Caco-2 (cell line): Measurements from ENCODE around the gene ZNF296. TPM values are rescaled to one million over a fixed set of nuclear protein-coding genes. Genes with fewer than 3 reads are reported as not detected.
A peak's percentile ranks its signal among the peaks of the same experiment; 100 is the strongest.

Experiments used
- Bru-seq: library from RNA; stranded (reverse); fragments of 400-500 nt; gene quantifications from one replicate; lab custom pipeline; 2021; lab: Mats Ljungman, UMichigan
- BruChase-seq, 2 experiments: library from RNA; stranded (reverse); fragments of 400-500 nt; gene quantifications; one replicate each; lab custom pipeline; 2021; lab: Mats Ljungman, UMichigan
- BruUV-seq: library from RNA; stranded (reverse); fragments of 400-500 nt; replicated peaks from 2 replicates; lab custom pipeline; 2021; lab: Mats Ljungman, UMichigan
- CTCF ChIA-PET: fragments of 300-600 bp; sonication (Branson Sonifier 250); formaldehyde crosslinking; loops from one replicate; lab custom pipeline; 2022; ENCODE audit warnings: antibody characterized with exemption; lab: Charles Lee
- POLR2A ChIA-PET: fragments of 300-600 bp; sonication (Branson Sonifier 250); formaldehyde crosslinking; loops from one replicate; lab custom pipeline; 2022; ENCODE audit warnings: antibody characterized with exemption; lab: Charles Lee
- DNase-seq, 2 experiments: peaks; one replicate each; pipeline versions ENCODE4 v3.0.0 to v3.0.0-alpha.2; 2020 to 2022
- H3K27me3 ChIP-seq: replicated peaks from 2 replicates; pipeline ENCODE4 v1.6.0; 2011; ENCODE audit warnings: low read length; ENCODE audit not compliant: control insufficient read depth, insufficient read depth
- H3K36me3 ChIP-seq: 2 replicates; pipeline ENCODE4 v1.5.1; 2011; ENCODE audit warnings: low read length; ENCODE audit not compliant: control insufficient read depth, insufficient read depth
- H3K4me1 ChIP-seq: fragments of 250-450 bp; sonication (Bioruptor Pico); 2 replicates; pipeline ENCODE4 v1.5.1; 2020; ENCODE audit warnings: mild to moderate bottlenecking
- H3K4me3 ChIP-seq: 2 replicates; pipeline ENCODE4 v1.5.1; 2011; ENCODE audit warnings: low read depth, mild to moderate bottlenecking, control low read depth, low read length
- H3K9me3 ChIP-seq: fragments of 250-450 bp; sonication (Bioruptor Pico); 2 replicates; pipeline ENCODE4 v1.5.1; 2020; ENCODE audit warnings: mild to moderate bottlenecking, moderate library complexity
- H3K27ac Mint-ChIP-seq: one replicate; pipeline ENCODE4 v1.8.0; 2022; ENCODE audit warnings: mixed read lengths; ENCODE audit not compliant: unreplicated experiment
- H3K27me3 Mint-ChIP-seq: one replicate; pipeline ENCODE4 v1.8.0; 2022; ENCODE audit warnings: mixed read lengths; ENCODE audit not compliant: insufficient read depth, unreplicated experiment
- H3K36me3 Mint-ChIP-seq: one replicate; pipeline ENCODE4 v1.8.0; 2022; ENCODE audit warnings: mild to moderate bottlenecking, mixed read lengths; ENCODE audit not compliant: insufficient read depth, unreplicated experiment
- H3K4me1 Mint-ChIP-seq: one replicate; pipeline ENCODE4 v1.8.0; 2022; ENCODE audit warnings: low read depth, mixed read lengths; ENCODE audit not compliant: unreplicated experiment
- H3K4me3 Mint-ChIP-seq: one replicate; pipeline ENCODE4 v1.8.0; 2022; ENCODE audit warnings: mild to moderate bottlenecking, moderate library complexity, mixed read lengths; ENCODE audit not compliant: unreplicated experiment
- H3K9me3 Mint-ChIP-seq: one replicate; pipeline ENCODE4 v1.8.0; 2022; ENCODE audit warnings: mixed read lengths; ENCODE audit not compliant: unreplicated experiment
- intact Hi-C: fragments of 100-400 bp; cut with micrococcal nuclease; formaldehyde crosslinking; loops from one replicate; pipeline ENCODE4 v1.10.0; 2022; ENCODE audit not compliant: unreplicated experiment
- long read RNA-seq: library from polyadenylated mRNA; stranded (forward); transcript quantifications from one replicate; pipeline ENCODE4 v2.0.0, GENCODE V29; 2022
- total RNA-seq: library from RNA; stranded (reverse); gene quantifications from 2 replicates; pipeline ENCODE4 v1.2.3, GENCODE V29; 2022
- TF ChIP-seq, protein P1 (sequence below), 2 experiments: fragments of 200-600 bp in 1 of 2; IDR thresholded peaks; 1 replicate in 1 of 2; 2 replicates in 1 of 2; pipeline versions ENCODE4 v1.5.1 to v1.8.0; 2011 to 2022; ENCODE audit warnings: antibody characterized with exemption in 1 of 2, control low read depth in 1 of 2, inconsistent platforms in 1 of 2, low read depth in 1 of 2, low read length in 1 of 2, mild to moderate bottlenecking in 1 of 2, moderate library complexity in 1 of 2; ENCODE audit not compliant: insufficient read depth in 1 of 2, severe bottlenecking in 1 of 2, unreplicated experiment in 1 of 2

The ZNF296 gene
- total RNA-seq (8.4 and 9.4 TPM in 2 replicates), Bru-seq, nascent RNA (percentile 52 among the genes with signal in this experiment), BruChase-seq, experiment 1, labeled RNA remaining after a 2-hour chase (percentile 47 among the genes with signal in this experiment), BruChase-seq, experiment 2, labeled RNA remaining after a 6-hour chase (percentile 56 among the genes with signal in this experiment)
- long read RNA-seq, transcript ZNF296-201 (3 exons, 1,744 nt), result major isoform, 14 of 16 reads
- long read RNA-seq, partial matches to known transcripts, result 0 of 16 reads
- long read RNA-seq, other reads (novel, unspliced or antisense), result 2 of 16 reads

DNA sequence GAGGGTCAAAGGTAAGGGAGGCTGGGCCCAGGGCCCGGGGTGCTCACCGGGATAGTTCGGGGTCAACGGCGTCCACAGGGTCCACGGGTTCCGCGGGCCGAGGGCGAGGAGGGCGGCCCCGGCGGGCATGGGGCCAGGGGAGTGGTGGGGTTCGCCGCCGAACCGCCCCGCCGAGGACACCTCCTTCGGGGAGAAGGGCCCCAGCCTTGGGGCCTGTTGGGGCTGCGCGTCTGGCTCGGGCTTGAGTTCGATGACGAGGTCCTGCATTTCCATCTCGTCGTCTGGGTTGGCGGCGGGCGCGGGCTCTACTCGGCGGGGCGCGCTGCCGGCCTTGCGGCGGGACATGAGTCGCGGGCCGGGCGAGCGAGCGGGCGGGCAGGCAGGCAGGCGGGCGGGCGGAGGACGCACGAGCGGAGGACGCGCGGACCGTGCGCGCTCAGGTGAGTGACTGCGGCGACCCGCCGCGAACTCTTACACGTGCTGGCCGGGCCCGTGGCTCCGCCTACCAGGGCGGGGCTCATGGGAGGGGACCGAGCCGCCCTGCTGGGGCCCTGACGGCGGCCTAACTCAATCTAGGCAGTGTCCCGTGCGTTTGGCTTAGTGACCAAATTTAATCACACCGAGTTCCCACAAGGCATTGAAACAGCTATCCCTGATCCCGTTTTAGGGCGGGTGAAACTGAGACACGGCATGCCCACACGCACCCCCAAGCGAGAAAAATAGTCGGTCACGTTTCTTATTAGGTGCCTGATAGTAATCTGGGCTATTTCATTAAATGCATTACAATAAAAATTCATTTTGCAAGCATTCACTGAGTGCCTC, at the start of gene ZNF296:
Gene ZNF296, minus strand, starts transcription at position 450 of the 822 bp plus-strand sequence. Its CDS starts 105 bp downstream, at position 345.
- ChIA-PET POLR2A (interaction anchor here (0.6 to 2.9 kb wide), 2 partner anchors 16 to 380 kb away, joined by 3 to 14 read pairs; no protein-coding TSS in a partner anchor), CTCF (interaction anchor here (0.6 to 2.0 kb wide), 3 partner anchors 16 to 275 kb away, joined by 3 to 6 read pairs (median 4); partner anchors contain the start of gene CLASRP)
- H3K9me3 ChIP-seq, result no peaks in the 10 kb centered on the region
- H3K4me1 Mint-ChIP-seq, result peaks cover 16% of the 10 kb centered on the region
- peaks cover 1% of the 10 kb centered on the region; the same call in 1 of the 2 replicates for H3K36me3 ChIP-seq
- BruUV-seq, result no TSS peak
- peak within 1 kb of the TSS; percentile 82 for H3K4me3 Mint-ChIP-seq
- intact Hi-C loops, result loop anchor here (1.0 to 10.0 kb wide), 3 partner anchors 15 to 171 kb away; partner anchors contain the start of genes APOE and RELB
- H3K4me3 ChIP-seq, result peak within 1 kb of the TSS; percentile 89
- peaks cover 24% of the 10 kb centered on the region for H3K4me1 ChIP-seq
- no peaks in the 10 kb centered on the region for H3K27me3 ChIP-seq
- peak within 1 kb of the TSS; percentile 25 for H3K27ac Mint-ChIP-seq
- TF ChIP-seq, protein P1, sequence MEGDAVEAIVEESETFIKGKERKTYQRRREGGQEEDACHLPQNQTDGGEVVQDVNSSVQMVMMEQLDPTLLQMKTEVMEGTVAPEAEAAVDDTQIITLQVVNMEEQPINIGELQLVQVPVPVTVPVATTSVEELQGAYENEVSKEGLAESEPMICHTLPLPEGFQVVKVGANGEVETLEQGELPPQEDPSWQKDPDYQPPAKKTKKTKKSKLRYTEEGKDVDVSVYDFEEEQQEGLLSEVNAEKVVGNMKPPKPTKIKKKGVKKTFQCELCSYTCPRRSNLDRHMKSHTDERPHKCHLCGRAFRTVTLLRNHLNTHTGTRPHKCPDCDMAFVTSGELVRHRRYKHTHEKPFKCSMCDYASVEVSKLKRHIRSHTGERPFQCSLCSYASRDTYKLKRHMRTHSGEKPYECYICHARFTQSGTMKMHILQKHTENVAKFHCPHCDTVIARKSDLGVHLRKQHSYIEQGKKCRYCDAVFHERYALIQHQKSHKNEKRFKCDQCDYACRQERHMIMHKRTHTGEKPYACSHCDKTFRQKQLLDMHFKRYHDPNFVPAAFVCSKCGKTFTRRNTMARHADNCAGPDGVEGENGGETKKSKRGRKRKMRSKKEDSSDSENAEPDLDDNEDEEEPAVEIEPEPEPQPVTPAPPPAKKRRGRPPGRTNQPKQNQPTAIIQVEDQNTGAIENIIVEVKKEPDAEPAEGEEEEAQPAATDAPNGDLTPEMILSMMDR (IDR thresholded peaks at IDR 0.05; ENCODE audit: insufficient read depth in 1 of 2, low read depth in 1 of 2, low read length in 1 of 2, severe bottlenecking in 1 of 2, unreplicated experiment in 1 of 2), result no peak
- no peaks in the 10 kb centered on the region for H3K27me3 Mint-ChIP-seq
- no peaks in the 10 kb centered on the region for H3K9me3 Mint-ChIP-seq
- H3K36me3 Mint-ChIP-seq, result peaks cover 46% of the 10 kb centered on the region
- peak; percentile 90 to 94 for DNase-seq

DNA sequence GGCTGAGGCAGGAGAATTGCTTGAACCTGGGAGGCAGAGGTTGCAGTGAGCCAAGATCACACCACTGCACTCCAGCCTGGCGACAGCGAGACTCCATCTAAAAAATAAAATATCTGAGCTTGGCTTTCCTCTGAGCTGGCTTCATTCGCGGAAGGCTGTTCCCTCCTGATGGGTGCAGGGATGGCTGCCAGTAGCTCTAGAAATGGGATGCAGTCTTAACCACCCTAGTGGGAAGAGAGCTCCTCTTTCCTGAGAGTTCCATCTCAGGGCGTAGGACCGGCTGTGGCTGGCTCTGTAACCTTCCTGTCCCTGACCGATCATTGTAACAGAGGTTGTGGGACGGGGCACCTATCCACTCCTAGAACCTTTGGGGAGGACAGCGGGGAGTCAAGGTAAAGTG, 49.1 kb upstream of the ZNF296 start:
- H3K4me3 ChIP-seq, result no peak overlapping the region
- no peak overlapping the region for H3K4me3 Mint-ChIP-seq
- peaks cover 34% of the 10 kb centered on the region for H3K4me1 Mint-ChIP-seq
- TF ChIP-seq, protein P1 (IDR thresholded peaks at IDR 0.05; ENCODE audit: insufficient read depth in 1 of 2, low read depth in 1 of 2, low read length in 1 of 2, severe bottlenecking in 1 of 2, unreplicated experiment in 1 of 2), result no peak
- peak overlapping the region; percentile 17 for H3K27ac Mint-ChIP-seq
- peaks cover 26% of the 10 kb centered on the region for H3K36me3 Mint-ChIP-seq
- H3K9me3 ChIP-seq, result no peaks in the 10 kb centered on the region
- intact Hi-C loops, result loop anchor here (2.0 to 5.0 kb wide), 2 partner anchors 15 to 33 kb away; partner anchors contain the start of gene PPP1R37
- no peaks in the 10 kb centered on the region for H3K27me3 ChIP-seq
- no TSS peak for BruUV-seq
- no peaks in the 10 kb centered on the region for H3K9me3 Mint-ChIP-seq
- peaks cover 12% of the 10 kb centered on the region for H3K4me1 ChIP-seq
- ChIA-PET POLR2A (no interaction called here), CTCF (interaction anchor here (0.6 to 1.0 kb wide), 2 partner anchors 29 to 94 kb away, joined by 3 to 4 read pairs; no protein-coding TSS in a partner anchor)
- H3K36me3 ChIP-seq, result no peaks in the 10 kb centered on the region
- no peak for DNase-seq
- H3K27me3 Mint-ChIP-seq, result no peaks in the 10 kb centered on the region

DNA sequence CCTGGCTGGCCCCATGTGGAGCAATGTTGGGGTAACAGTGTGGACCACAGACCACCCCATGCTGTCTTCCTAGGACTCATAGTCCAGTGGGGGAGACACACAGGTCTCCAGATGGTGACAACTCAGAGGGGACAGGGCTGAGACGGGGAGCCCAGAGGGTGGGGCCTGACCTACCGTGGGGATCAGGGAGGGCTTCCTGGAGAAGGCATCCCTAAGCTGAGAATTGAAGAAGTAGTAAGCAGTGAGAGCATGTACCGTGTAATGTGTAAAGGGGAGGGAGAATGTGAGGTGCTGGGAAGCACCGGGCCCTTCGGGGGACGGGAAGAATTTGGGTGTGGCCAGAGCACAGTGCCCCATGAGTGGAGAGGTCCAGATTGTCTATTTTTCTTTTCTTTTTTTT, 47.7 kb upstream of the ZNF296 start:
- peaks cover 26% of the 10 kb centered on the region for H3K36me3 Mint-ChIP-seq
- ChIA-PET CTCF (no interaction called here), POLR2A (no interaction called here)
- no peak overlapping the region for H3K4me3 Mint-ChIP-seq
- Histone ChIP-seq H3K36me3 (no peaks in the 10 kb centered on the region), H3K4me3 (no peak overlapping the region), H3K27me3 (no peaks in the 10 kb centered on the region), H3K9me3 (no peaks in the 10 kb centered on the region), H3K4me1 (peaks cover 12% of the 10 kb centered on the region)
- H3K27me3 Mint-ChIP-seq, result no peaks in the 10 kb centered on the region
- no peak for DNase-seq
- peak overlapping the region; percentile 23 for H3K27ac Mint-ChIP-seq
- H3K9me3 Mint-ChIP-seq, result no peaks in the 10 kb centered on the region
- intact Hi-C loops, result loop anchor here (2.0 kb wide), 1 partner anchor 13 kb away; no protein-coding TSS in a partner anchor
- BruUV-seq, result no TSS peak
- H3K4me1 Mint-ChIP-seq, result peaks cover 34% of the 10 kb centered on the region
- TF ChIP-seq, protein P1 (IDR thresholded peaks at IDR 0.05; ENCODE audit: insufficient read depth in 1 of 2, low read depth in 1 of 2, low read length in 1 of 2, severe bottlenecking in 1 of 2, unreplicated experiment in 1 of 2), result no peak
